AG04449 (cell line): Measurements from ENCODE around the gene CCDC33.

Experiments used
- CTCF ChIA-PET: fragments of 350-600 bp; formaldehyde crosslinking; extraction: SDS; loops from one replicate; lab custom pipeline; 2021; ENCODE audit warnings: antibody characterized with exemption; lab: Yijun Ruan, JAX
- POLR2A ChIA-PET: fragments of 400-600, 350-600 bp; formaldehyde crosslinking; extraction: SDS; loops from one replicate; lab custom pipeline; 2020; ENCODE audit warnings: antibody characterized with exemption, inconsistent platforms; lab: Yijun Ruan, JAX
- DNase-seq: peaks from one replicate; pipeline ENCODE4 v3.0.0-alpha.2; 2010; ENCODE audit warnings: low read depth, low spot score
- H3K4me3 ChIP-seq: 2 replicates; pipeline ENCODE4 v1.5.1; 2011; ENCODE audit warnings: low read depth, mild to moderate bottlenecking, control low read depth, low read length
- CTCF ChIP-seq: IDR thresholded peaks from one replicate; pipeline ENCODE4 v1.5.1; 2011; ENCODE audit warnings: mild to moderate bottlenecking, moderate library complexity, low read length, control low read depth, inconsistent platforms; ENCODE audit not compliant: insufficient read depth; ENCODE audit errors: missing control alignments

Gene CCDC33

GRCh38 chr15:74343127-74343796 lies 107.1 kb downstream of the CCDC33 start:
- no peak for TF ChIP-seq CTCF
- ChIA-PET POLR2A (no interaction called here), CTCF (no interaction called here)

GRCh38 chr15:74343797-74344127 lies 107.6 kb downstream of the CCDC33 start:
- no peak overlapping the region for H3K4me3 ChIP-seq
- no peak for DNase-seq
- ChIA-PET POLR2A (no interaction called here), CTCF (no interaction called here)
- TF ChIP-seq CTCF = no peak

More at GRCh38 chr15:74343127-74343796, 107.1 kb downstream of the CCDC33 start:
- no peak overlapping the region for H3K4me3 ChIP-seq
- DNase-seq = no peak

GRCh38 chr15:74345051-74345450 lies 108.9 kb downstream of the CCDC33 start:
- ChIA-PET CTCF (interaction anchor here (1.1 to 1.7 kb wide), 3 partner anchors 23 to 291 kb away, joined by 3 to 4 read pairs (median 4); no protein-coding TSS in a partner anchor), POLR2A (interaction anchor here (0.6 kb wide), 1 partner anchor 13 kb away, joined by 3 read pairs; no protein-coding TSS in a partner anchor)
- no peak for DNase-seq
- no peak overlapping the region for H3K4me3 ChIP-seq
- TF ChIP-seq CTCF = no peak

GRCh38 chr15:74347757-74348250 lies 111.7 kb downstream of the CCDC33 start:
- CTCF ChIA-PET = no interaction called here
- TF ChIP-seq CTCF = no peak

GRCh38 chr15:74349241-74349778 lies 113.2 kb downstream of the CCDC33 start:
- ChIA-PET CTCF (no interaction called here), POLR2A (no interaction called here)
- no peak for DNase-seq
- TF ChIP-seq CTCF = no peak
- H3K4me3 ChIP-seq = no peak overlapping the region

More at GRCh38 chr15:74347757-74348250, 111.7 kb downstream of the CCDC33 start:
- H3K4me3 ChIP-seq = no peak overlapping the region
- POLR2A ChIA-PET = no interaction called here
- DNase-seq = no peak
